DND-41 (cell line): ENCODE measurements around the gene SLC28A3.

Experiments used
- ATAC-seq: fragments of 200-7000 bp; cut with Tn5 transposase; 3 replicates; pipeline ENCODE4 v1.9.1; 2021; ENCODE audit warnings: low read depth; ENCODE audit not compliant: insufficient read depth
- DNase-seq: peaks from one replicate; pipeline ENCODE4 v3.0.0-alpha.2; 2020
- H2AFZ ChIP-seq: 2 replicates; pipeline ENCODE4 v1.6.0; 2012; ENCODE audit warnings: low read depth, low read length
- H3K27ac ChIP-seq: 2 replicates; pipeline ENCODE4 v1.5.1; 2012; ENCODE audit warnings: low read length, inconsistent platforms
- H3K27me3 ChIP-seq: fragments of 200-600 bp; sonication (generic); 2 replicates; pipeline ENCODE4 v1.6.0; 2012; ENCODE audit warnings: low read length, mild to moderate bottlenecking, inconsistent platforms; ENCODE audit not compliant: insufficient read depth, poor library complexity
- H3K36me3 ChIP-seq: 2 replicates; pipeline ENCODE4 v1.5.1; 2012; ENCODE audit warnings: low read length, inconsistent platforms; ENCODE audit not compliant: insufficient read depth
- H3K4me1 ChIP-seq: 2 replicates; pipeline ENCODE4 v1.5.1; 2012; ENCODE audit warnings: mild to moderate bottlenecking, low read length; ENCODE audit not compliant: insufficient read depth
- H3K4me2 ChIP-seq: 2 replicates; pipeline ENCODE4 v1.6.0; 2012; ENCODE audit warnings: mild to moderate bottlenecking, moderate library complexity, low read length, inconsistent platforms; ENCODE audit not compliant: insufficient read depth
- H3K4me3 ChIP-seq, 2 experiments: fragments of 200-600 bp in 1 of 2; shearing (Covaris generic) in 1 of 2; 2 replicates each; pipeline ENCODE4 v1.5.1; 2012 to 2016; ENCODE audit warnings: inconsistent platforms in 2 of 2, low read length in 2 of 2, mild to moderate bottlenecking in 2 of 2, low read depth in 1 of 2, moderate library complexity in 1 of 2
- H3K79me2 ChIP-seq: 2 replicates; pipeline ENCODE4 v1.6.0; 2012; ENCODE audit warnings: low read length, inconsistent platforms; ENCODE audit not compliant: insufficient read depth
- H3K9ac ChIP-seq: 2 replicates; pipeline ENCODE4 v1.6.0; 2012; ENCODE audit warnings: low read depth, mild to moderate bottlenecking, inconsistent platforms, low read length, moderate library complexity
- H3K9me3 ChIP-seq: 2 replicates; pipeline ENCODE4 v1.5.1; 2012; ENCODE audit warnings: low read length, moderate library complexity, mild to moderate bottlenecking, inconsistent platforms; ENCODE audit not compliant: insufficient read depth, severe bottlenecking
- H4K20me1 ChIP-seq: 2 replicates; pipeline ENCODE4 v1.6.0; 2012; ENCODE audit warnings: low read length; ENCODE audit not compliant: insufficient read depth
- CTCF ChIP-seq: IDR thresholded peaks from 2 replicates; pipeline ENCODE4 v1.5.1; 2012; ENCODE audit warnings: borderline replicate concordance, low read length, moderate library complexity, mild to moderate bottlenecking; ENCODE audit not compliant: poor library complexity, severe bottlenecking; ENCODE audit errors: extremely low read depth
- EZH2 ChIP-seq: IDR thresholded peaks from 3 replicates; pipeline ENCODE4 v1.6.1; 2012; ENCODE audit warnings: borderline replicate concordance, low read depth, mild to moderate bottlenecking, moderate library complexity, low read length, inconsistent platforms; ENCODE audit not compliant: severe bottlenecking

Gene SLC28A3

DNA sequence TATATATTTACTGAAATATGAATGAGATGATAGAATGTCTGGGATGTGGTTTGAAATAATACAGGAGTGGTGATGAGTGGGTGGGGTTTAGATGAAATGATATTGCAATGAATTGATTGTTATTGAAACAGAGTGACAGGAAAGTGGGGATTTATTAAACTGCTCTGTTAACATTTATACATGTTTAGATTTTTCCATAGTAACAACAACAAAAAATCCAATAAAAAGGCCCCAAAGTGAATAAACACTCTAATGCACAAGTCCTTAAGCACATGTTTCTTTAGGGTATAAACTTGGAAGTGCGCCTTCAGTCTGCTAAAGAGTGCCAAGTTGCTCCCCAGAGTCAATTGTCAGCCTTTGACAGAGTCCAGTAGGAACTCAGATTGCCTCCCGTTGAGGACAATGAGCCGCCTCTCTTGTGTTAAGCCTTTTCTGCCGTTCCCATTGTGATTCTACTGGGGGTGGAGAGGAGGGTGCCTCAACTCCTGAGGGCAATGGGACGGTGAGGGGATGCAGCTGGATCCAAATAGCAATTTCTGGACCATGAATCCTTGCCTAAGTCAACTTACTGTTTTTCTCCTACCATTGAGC is 112.3 kb downstream of the SLC28A3 start:
- Histone ChIP-seq H3K79me2 (no peaks in the 10 kb centered on the region), H4K20me1 (no peaks in the 10 kb centered on the region), H3K9me3 (no peaks in the 10 kb centered on the region), H3K4me2 (no peak overlapping the region), H3K36me3 (no peaks in the 10 kb centered on the region), H3K4me3 (no peak overlapping the region), H3K27ac (no peak overlapping the region), H2AFZ (no peak overlapping the region), H3K27me3 (peaks cover 12% of the 10 kb centered on the region), H3K9ac (no peak overlapping the region), H3K4me1 (no peaks in the 10 kb centered on the region)
- TF ChIP-seq CTCF (no peak), EZH2 (no peak)
- DNase-seq (no peak), ATAC-seq (no peak)

DNA sequence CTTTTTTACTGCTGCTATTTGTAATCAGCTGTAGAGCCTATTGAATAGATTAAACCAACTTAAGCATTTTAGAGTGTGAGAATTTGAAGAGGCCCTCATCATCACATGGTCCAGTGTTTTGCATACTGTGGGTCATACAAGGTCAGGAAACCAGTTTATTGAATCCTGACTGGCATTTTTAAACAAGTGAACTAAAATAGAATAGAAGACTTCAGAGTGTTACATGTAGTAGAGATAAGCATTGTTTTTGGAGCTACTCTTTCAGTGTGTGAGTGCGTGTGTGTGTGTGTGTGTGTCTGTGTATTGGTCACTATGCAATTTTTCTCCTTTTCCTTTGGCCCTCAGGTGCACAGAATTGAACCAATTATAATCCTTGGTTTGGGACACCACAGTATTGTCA is 114.4 kb downstream of the SLC28A3 start:
- Histone ChIP-seq H4K20me1 (no peaks in the 10 kb centered on the region), H3K36me3 (no peaks in the 10 kb centered on the region), H3K4me3 (no peak overlapping the region), H3K79me2 (no peaks in the 10 kb centered on the region), H3K9ac (no peak overlapping the region), H3K9me3 (no peaks in the 10 kb centered on the region), H3K4me2 (no peak overlapping the region), H3K27ac (no peak overlapping the region), H2AFZ (no peak overlapping the region), H3K4me1 (no peaks in the 10 kb centered on the region), H3K27me3 (peaks cover 9% of the 10 kb centered on the region)
- no peak for TF ChIP-seq EZH2
- TF ChIP-seq CTCF = no peak
- DNase-seq = no peak
- ATAC-seq = no peak
